Measurements from ENCODE around the gene DDX19B. TPM values are rescaled to one million over a fixed set of nuclear protein-coding genes. Genes with fewer than 3 reads are reported as not detected.

DDX19B gene
- total RNA-seq, 1 donor from 2014 or later, result 24.2 TPM

DNA sequence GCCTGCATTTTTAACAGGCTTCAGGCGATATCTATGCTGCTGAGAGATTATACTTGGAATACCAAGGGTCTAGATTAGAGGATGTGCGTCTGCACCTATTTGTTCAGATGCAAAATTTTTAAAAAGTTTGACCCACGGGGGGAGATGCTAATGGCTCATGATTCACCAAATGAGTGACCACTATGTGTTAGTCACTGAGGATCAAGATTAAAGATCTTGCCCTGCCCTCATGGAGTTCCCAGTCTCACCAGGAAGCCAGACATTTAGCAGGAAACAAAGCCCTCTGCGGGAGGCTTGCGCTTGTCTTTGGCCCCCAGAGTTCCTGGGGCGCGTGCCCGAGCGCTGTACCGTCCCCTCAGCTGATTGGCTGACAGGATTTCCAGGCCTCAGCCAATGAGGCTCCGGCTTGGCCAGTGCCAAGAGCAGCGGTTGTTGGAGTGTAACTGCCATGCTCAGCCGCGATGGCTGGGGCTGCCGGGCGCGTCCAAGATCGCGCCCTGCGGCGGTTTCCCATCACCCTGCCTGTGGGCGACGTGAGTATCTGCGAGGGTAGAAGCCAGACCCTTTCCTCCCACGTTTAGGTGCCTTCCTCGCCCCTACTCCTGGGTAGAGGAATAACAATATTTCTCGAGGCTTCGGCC, 4.5 kb upstream of the DDX19B start:
- Histone ChIP-seq H3K27ac (no peak overlapping the region), H3K9me3 (no peaks in the 10 kb centered on the region), H3K4me3 (no peak overlapping the region), H3K27me3 (no peaks in the 10 kb centered on the region), H3K36me3 (no peaks in the 10 kb centered on the region), H3K4me1 (peaks cover 0 to 10% of the 10 kb centered on the region in 2 donors)
- DNase-seq (ENCODE audit: low spot score in 2 of 2), result no peak
- intact Hi-C loops (cut with DNase I), result no loop called here
- TF ChIP-seq, protein P1, sequence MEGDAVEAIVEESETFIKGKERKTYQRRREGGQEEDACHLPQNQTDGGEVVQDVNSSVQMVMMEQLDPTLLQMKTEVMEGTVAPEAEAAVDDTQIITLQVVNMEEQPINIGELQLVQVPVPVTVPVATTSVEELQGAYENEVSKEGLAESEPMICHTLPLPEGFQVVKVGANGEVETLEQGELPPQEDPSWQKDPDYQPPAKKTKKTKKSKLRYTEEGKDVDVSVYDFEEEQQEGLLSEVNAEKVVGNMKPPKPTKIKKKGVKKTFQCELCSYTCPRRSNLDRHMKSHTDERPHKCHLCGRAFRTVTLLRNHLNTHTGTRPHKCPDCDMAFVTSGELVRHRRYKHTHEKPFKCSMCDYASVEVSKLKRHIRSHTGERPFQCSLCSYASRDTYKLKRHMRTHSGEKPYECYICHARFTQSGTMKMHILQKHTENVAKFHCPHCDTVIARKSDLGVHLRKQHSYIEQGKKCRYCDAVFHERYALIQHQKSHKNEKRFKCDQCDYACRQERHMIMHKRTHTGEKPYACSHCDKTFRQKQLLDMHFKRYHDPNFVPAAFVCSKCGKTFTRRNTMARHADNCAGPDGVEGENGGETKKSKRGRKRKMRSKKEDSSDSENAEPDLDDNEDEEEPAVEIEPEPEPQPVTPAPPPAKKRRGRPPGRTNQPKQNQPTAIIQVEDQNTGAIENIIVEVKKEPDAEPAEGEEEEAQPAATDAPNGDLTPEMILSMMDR (IDR thresholded peaks at IDR 0.05), result no peak

DNA sequence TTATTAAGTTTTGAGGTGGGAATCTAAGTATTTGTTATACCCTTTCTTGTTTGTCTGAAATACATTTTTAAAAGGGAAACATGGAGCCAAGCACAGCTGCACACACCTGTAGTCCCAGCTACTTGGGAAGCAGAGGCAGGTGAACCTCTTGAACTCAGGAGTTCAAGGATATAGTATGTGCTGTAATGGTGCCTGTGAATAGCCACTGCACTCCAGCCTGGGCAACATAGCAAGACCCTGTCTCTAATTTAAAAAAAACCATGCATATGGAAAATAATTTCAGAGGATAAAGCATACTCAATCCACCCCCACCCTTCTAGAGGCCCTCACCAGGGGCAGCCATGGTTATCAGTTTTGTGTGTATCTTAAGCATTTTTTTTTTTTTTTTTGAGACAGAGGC, 3.4 kb upstream of the DDX19B start:
- intact Hi-C loops (cut with DNase I), result no loop called here

DNA sequence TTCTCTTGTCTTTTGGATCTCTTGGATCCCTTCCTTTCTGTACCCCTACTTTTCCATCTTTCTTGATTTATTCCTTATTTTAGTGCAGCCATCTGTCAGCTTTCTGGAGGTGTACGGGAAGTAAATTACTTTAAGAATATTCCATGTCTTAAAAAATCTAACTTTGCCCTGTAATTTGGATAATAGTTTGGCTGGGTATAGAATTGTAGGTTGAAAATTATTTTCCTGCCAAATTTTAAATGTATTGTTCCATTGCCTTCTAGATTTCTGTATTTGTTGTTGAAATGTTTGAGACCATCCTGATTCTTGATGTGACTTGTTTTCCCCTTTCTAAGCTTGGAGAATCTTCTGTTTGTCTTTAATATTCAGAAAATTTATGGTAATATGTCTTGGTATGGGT, 2.1 kb downstream of the DDX19B start:
- no peaks in the 10 kb centered on the region for H3K9me3 ChIP-seq
- intact Hi-C loops (cut with DNase I), result no loop called here
- DNase-seq (ENCODE audit: low spot score in 2 of 2), result no peak
- H3K4me1 ChIP-seq, result peaks cover 0 to 7% of the 10 kb centered on the region in 2 donors
- TF ChIP-seq, protein P1 (IDR thresholded peaks at IDR 0.05), result no peak
- no peak overlapping the region for H3K27ac ChIP-seq
- H3K4me3 ChIP-seq, result no peak overlapping the region
- no peaks in the 10 kb centered on the region for H3K27me3 ChIP-seq
- H3K36me3 ChIP-seq, result peaks cover 0 to 5% of the 10 kb centered on the region in 2 donors

More for the DNA sequence above, 3.4 kb upstream of the DDX19B start:
- no peak overlapping the region for H3K27ac ChIP-seq
- no peaks in the 10 kb centered on the region for H3K9me3 ChIP-seq
- no peak overlapping the region for H3K4me3 ChIP-seq
- H3K4me1 ChIP-seq, result peaks cover 0 to 7% of the 10 kb centered on the region in 2 donors
- no peak for DNase-seq (ENCODE audit: low spot score in 2 of 2)
- no peaks in the 10 kb centered on the region for H3K27me3 ChIP-seq
- TF ChIP-seq, protein P1 (IDR thresholded peaks at IDR 0.05), result no peak
- H3K36me3 ChIP-seq, result no peaks in the 10 kb centered on the region

DNA sequence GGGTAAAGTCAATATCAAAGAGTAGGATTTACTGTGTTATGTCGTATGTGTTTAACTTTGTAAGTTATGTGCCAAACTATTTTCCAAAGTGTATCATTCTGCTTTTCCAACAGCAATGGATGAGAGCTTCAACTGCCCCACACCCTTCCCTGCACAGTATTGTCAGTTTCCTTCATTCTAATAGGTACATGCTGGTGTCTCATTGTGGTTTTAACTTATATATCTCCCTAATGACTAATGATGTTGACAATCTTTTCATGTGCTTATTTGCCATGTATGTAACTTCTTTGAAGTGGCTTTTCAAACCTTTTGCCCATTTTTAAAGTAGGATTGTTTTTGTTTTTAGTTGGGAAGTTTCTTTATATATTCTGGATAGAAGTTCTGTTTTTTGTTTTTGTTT, 3.8 kb downstream of the DDX19B start:
- Histone ChIP-seq H3K27me3 (no peaks in the 10 kb centered on the region), H3K4me3 (no peak overlapping the region), H3K36me3 (peaks cover 0 to 5% of the 10 kb centered on the region in 2 donors), H3K4me1 (peaks cover 0 to 7% of the 10 kb centered on the region in 2 donors), H3K9me3 (no peaks in the 10 kb centered on the region), H3K27ac (no peak overlapping the region)
- intact Hi-C loops (cut with DNase I), result no loop called here
- TF ChIP-seq, protein P1 (IDR thresholded peaks at IDR 0.05), result no peak
- DNase-seq (ENCODE audit: low spot score in 2 of 2), result no peak

DNA sequence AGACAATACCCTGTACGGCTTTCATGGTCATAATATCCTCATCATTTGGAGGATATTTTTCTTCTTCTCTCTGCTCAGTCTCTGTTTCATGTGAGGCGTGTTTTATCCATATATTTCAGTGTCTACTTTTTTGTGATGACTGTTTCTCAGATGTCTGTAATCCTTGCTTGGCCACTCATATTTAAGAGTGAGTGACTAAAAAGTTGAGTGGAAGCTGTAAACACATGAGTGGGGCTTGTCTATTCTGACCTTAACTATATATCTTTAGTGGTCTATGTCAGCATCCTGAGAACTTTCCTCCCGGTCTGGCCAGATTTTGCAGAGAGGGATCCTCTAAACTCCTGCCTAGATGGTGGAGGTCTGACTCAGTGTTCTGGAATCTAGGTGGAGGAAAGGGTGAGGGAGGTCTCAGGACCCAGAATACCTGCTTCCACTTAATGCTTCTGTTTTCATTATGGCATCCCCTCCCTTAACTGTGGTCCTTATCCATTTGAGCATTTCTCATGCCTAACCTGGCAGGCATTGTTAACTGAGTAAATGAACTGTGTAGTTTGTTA, 6.0 kb downstream of the DDX19B start:
- Histone ChIP-seq H3K27me3 (no peaks in the 10 kb centered on the region), H3K36me3 (peaks cover 0 to 7% of the 10 kb centered on the region in 2 donors), H3K9me3 (no peaks in the 10 kb centered on the region), H3K4me1 (no peaks in the 10 kb centered on the region), H3K27ac (no peak overlapping the region), H3K4me3 (no peak overlapping the region)
- TF ChIP-seq, protein P1 (IDR thresholded peaks at IDR 0.05), result no peak
- no peak for DNase-seq (ENCODE audit: low spot score in 2 of 2)
- intact Hi-C loops (cut with DNase I), result no loop called here

All from ascending aorta (tissue), 2 donors.